Muscle of leg (tissue), 11 donors: ENCODE measurements around the gene EPHA8. TPM values are rescaled to one million over a fixed set of nuclear protein-coding genes. Genes with fewer than 3 reads are reported as not detected.
A peak's percentile ranks its signal among the peaks of the same experiment; 100 is the strongest.

Experiments
- DNase-seq: peaks from one replicate; pipeline ENCODE4 v3.0.0; 2013
- H3K27ac ChIP-seq: one replicate; pipeline ENCODE4 v1.5.1; 2013; ENCODE audit warnings: mild to moderate bottlenecking, low read length, control low read depth
- H3K27me3 ChIP-seq: one replicate; pipeline ENCODE4 v1.6.1; 2013; ENCODE audit warnings: low read length; ENCODE audit not compliant: control insufficient read depth, insufficient read depth
- H3K36me3 ChIP-seq: one replicate; pipeline ENCODE4 v1.6.1; 2013; ENCODE audit warnings: low read length; ENCODE audit not compliant: control insufficient read depth, insufficient read depth
- H3K4me1 ChIP-seq: one replicate; pipeline ENCODE4 v1.6.1; 2013; ENCODE audit warnings: low read length; ENCODE audit not compliant: control insufficient read depth, insufficient read depth
- H3K4me3 ChIP-seq: one replicate; pipeline ENCODE4 v1.5.1; 2013; ENCODE audit warnings: low read length, control low read depth
- H3K9me3 ChIP-seq: replicated peaks from 2 replicates; pipeline ENCODE4 v1.6.1; 2013; ENCODE audit warnings: low read depth, low read length; ENCODE audit not compliant: control insufficient read depth
- WGBS: methylation state at CpG from one replicate; pipeline ENCODE4 v1.1.5; 2013; ENCODE audit warnings: missing lambda C conversion rate; ENCODE audit not compliant: insufficient coverage; 5-methylcytosine and 5-hydroxymethylcytosine counted together
- polyA plus RNA-seq, 8 donors: library from polyadenylated mRNA; unstranded; fragments of 120-200 nt; gene quantifications; one replicate each; pipeline versions ENCODE4 v1.2.1 to v1.2.3, GENCODE V29; 2013; ENCODE audit warnings: inconsistent platforms in 1 of 8, low replicate concordance in 1 of 8; ENCODE audit not compliant: insufficient read length in 8 of 8, insufficient read depth in 1 of 8
- total RNA-seq: library from RNA; stranded (reverse); fragments of 120-200 nt; gene quantifications from one replicate; pipeline ENCODE4 v1.2.4, GENCODE V29; 2013

Gene EPHA8
- total and polyA plus RNA-seq, 9 donors = 0.02 to 0.09 (median 0.05) TPM; not detected in 3

GRCh38 chr1:22526098-22526497, 37.2 kb upstream of the EPHA8 start:
- no peak overlapping the region for H3K27ac ChIP-seq
- peaks cover 62% of the 10 kb centered on the region for H3K36me3 ChIP-seq
- H3K4me1 ChIP-seq = peaks cover 20% of the 10 kb centered on the region
- H3K4me3 ChIP-seq = no peak overlapping the region
- no peaks in the 10 kb centered on the region for H3K27me3 ChIP-seq
- 81% methylated on average over 11 of the region's 11 CpGs for WGBS
- no peak for DNase-seq
- no peaks in the 10 kb centered on the region for H3K9me3 ChIP-seq

GRCh38 chr1:22526677-22527076, 36.6 kb upstream of the EPHA8 start:
- Histone ChIP-seq H3K9me3 (no peaks in the 10 kb centered on the region), H3K4me1 (peaks cover 26% of the 10 kb centered on the region), H3K27ac (no peak overlapping the region), H3K27me3 (no peaks in the 10 kb centered on the region), H3K36me3 (peaks cover 57% of the 10 kb centered on the region), H3K4me3 (no peak overlapping the region)
- no peak for DNase-seq
- 93% methylated on average over 3 of the region's 5 CpGs for WGBS

- no peak for DNase-seq
- peaks cover 30% of the 10 kb centered on the region for H3K4me1 ChIP-seq
- no peak overlapping the region for H3K27ac ChIP-seq
- no peaks in the 10 kb centered on the region for H3K9me3 ChIP-seq
- H3K4me3 ChIP-seq = no peak overlapping the region
- WGBS = 59% methylated on average over 4 of the region's 7 CpGs
- peaks cover 53% of the 10 kb centered on the region for H3K36me3 ChIP-seq
- H3K27me3 ChIP-seq = no peaks in the 10 kb centered on the region
Observed at GRCh38 chr1:22527122-22527521, 36.2 kb upstream of the EPHA8 start.

- no peaks in the 10 kb centered on the region for H3K27me3 ChIP-seq
Observed at GRCh38 chr1:22527555-22528296, 35.6 kb upstream of the EPHA8 start.

GRCh38 chr1:22528451-22528850, 34.8 kb upstream of the EPHA8 start:
- H3K4me1 ChIP-seq = peaks cover 43% of the 10 kb centered on the region
- 100% methylated on average over 2 of the region's 7 CpGs for WGBS
- no peak for DNase-seq
- no peak overlapping the region for H3K27ac ChIP-seq
- H3K9me3 ChIP-seq = no peaks in the 10 kb centered on the region
- H3K4me3 ChIP-seq = no peak overlapping the region
- no peaks in the 10 kb centered on the region for H3K27me3 ChIP-seq
- H3K36me3 ChIP-seq = peaks cover 48% of the 10 kb centered on the region

More at GRCh38 chr1:22527555-22528296, 35.6 kb upstream of the EPHA8 start:
- DNase-seq = peak; percentile 59
- 70% methylated on average over 13 of the region's 15 CpGs for WGBS
- H3K4me1 ChIP-seq = peaks cover 36% of the 10 kb centered on the region
- H3K27ac ChIP-seq = no peak overlapping the region
- H3K4me3 ChIP-seq = no peak overlapping the region
- H3K9me3 ChIP-seq = no peaks in the 10 kb centered on the region
- H3K36me3 ChIP-seq = peaks cover 50% of the 10 kb centered on the region

- 37% methylated on average over 9 of the region's 12 CpGs for WGBS
- Histone ChIP-seq H3K27ac (peak overlapping the region; percentile 91), H3K36me3 (peaks cover 35% of the 10 kb centered on the region), H3K4me3 (no peak overlapping the region), H3K4me1 (peaks cover 47% of the 10 kb centered on the region), H3K9me3 (no peaks in the 10 kb centered on the region), H3K27me3 (no peaks in the 10 kb centered on the region)
- peak; percentile 96 for DNase-seq
Observed at GRCh38 chr1:22529901-22530621, 33.2 kb upstream of the EPHA8 start.

GRCh38 chr1:22530715-22531114, 32.6 kb upstream of the EPHA8 start:
- H3K4me3 ChIP-seq = no peak overlapping the region
- peaks cover 29% of the 10 kb centered on the region for H3K36me3 ChIP-seq
- H3K27me3 ChIP-seq = no peaks in the 10 kb centered on the region
- H3K9me3 ChIP-seq = no peaks in the 10 kb centered on the region
- peaks cover 47% of the 10 kb centered on the region for H3K4me1 ChIP-seq
- H3K27ac ChIP-seq = peak overlapping the region; percentile 91
- 29% methylated on average over 1 of the region's 3 CpGs for whole genome bisulfite sequencing
- peak; percentile 67 for DNase-seq

- peak; percentile 78 for DNase-seq
- 10% methylated on average over 5 of the region's 6 CpGs for WGBS
- no peak overlapping the region for H3K4me3 ChIP-seq
- peaks cover 51% of the 10 kb centered on the region for H3K4me1 ChIP-seq
- no peaks in the 10 kb centered on the region for H3K27me3 ChIP-seq
- H3K27ac ChIP-seq = peak overlapping the region; percentile 91
- H3K9me3 ChIP-seq = no peaks in the 10 kb centered on the region
- peaks cover 27% of the 10 kb centered on the region for H3K36me3 ChIP-seq
Observed at GRCh38 chr1:22531251-22531650, 32.0 kb upstream of the EPHA8 start.

- WGBS = 52% methylated on average over 6 of the region's 11 CpGs
- peak; percentile 39 for DNase-seq
- peaks cover 57% of the 10 kb centered on the region for H3K4me1 ChIP-seq
Observed at GRCh38 chr1:22533244-22533895, 29.9 kb upstream of the EPHA8 start.

GRCh38 chr1:22534951-22535350, 28.3 kb upstream of the EPHA8 start:
- peaks cover 47% of the 10 kb centered on the region for H3K4me1 ChIP-seq
- no peaks in the 10 kb centered on the region for H3K27me3 ChIP-seq
- H3K27ac ChIP-seq = no peak overlapping the region
- H3K4me3 ChIP-seq = no peak overlapping the region
- DNase-seq = no peak
- peaks cover 4% of the 10 kb centered on the region for H3K36me3 ChIP-seq
- 87% methylated on average over 4 of the region's 4 CpGs for WGBS
- H3K9me3 ChIP-seq = no peaks in the 10 kb centered on the region

More at GRCh38 chr1:22533244-22533895, 29.9 kb upstream of the EPHA8 start:
- H3K9me3 ChIP-seq = no peaks in the 10 kb centered on the region
- H3K27ac ChIP-seq = no peak overlapping the region
- H3K27me3 ChIP-seq = no peaks in the 10 kb centered on the region
- H3K4me3 ChIP-seq = no peak overlapping the region
- peaks cover 12% of the 10 kb centered on the region for H3K36me3 ChIP-seq
